GM21390 (cell line): ENCODE data around the gene PBX2.

Experiments
- ATAC-seq: cut with Tn5 transposase; IDR thresholded peaks from one replicate; pipeline ENCODE4 v1.9.1; 2021; ENCODE audit not compliant: unreplicated experiment

Gene PBX2

DNA sequence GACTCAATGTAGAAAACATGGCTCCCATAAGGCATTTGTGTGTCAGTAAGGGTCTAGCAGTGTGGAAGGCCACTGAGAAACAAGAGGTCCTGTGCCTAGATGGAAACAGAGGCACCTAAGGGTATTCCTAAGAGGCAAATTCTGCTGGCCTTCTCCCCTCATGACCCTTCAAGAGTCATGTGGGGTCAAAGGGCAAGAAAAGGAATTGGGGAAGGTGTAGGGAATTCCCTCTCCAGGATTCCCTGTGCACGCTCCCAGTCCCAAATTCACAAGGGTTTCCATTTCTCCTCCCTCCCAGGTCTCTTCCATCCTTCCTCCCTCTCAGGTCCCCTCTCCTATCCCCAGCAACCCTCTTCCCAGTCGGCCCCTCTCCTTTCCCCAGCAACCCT lies 14.7 kb downstream of the PBX2 start:
- ATAC-seq: no peak

DNA sequence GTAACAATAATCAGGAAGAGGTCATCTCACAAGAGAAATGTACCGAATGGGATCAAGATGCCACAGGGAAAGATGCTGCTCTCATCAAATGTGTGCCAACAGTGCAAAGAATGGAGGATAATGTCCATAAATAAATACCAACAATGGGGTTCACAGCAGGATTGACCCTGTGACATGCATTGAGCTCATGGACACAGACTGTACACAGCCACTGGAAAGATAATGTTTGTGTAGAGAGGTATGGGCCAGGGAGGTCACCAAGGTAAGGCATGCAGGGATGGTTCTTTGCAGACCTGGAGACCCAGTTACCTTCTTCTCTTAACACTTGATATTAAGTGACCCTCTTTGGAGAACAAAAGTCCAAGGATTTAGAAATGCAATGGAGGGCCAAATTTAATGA lies 15.6 kb downstream of the PBX2 start:
- no peak for ATAC-seq

DNA sequence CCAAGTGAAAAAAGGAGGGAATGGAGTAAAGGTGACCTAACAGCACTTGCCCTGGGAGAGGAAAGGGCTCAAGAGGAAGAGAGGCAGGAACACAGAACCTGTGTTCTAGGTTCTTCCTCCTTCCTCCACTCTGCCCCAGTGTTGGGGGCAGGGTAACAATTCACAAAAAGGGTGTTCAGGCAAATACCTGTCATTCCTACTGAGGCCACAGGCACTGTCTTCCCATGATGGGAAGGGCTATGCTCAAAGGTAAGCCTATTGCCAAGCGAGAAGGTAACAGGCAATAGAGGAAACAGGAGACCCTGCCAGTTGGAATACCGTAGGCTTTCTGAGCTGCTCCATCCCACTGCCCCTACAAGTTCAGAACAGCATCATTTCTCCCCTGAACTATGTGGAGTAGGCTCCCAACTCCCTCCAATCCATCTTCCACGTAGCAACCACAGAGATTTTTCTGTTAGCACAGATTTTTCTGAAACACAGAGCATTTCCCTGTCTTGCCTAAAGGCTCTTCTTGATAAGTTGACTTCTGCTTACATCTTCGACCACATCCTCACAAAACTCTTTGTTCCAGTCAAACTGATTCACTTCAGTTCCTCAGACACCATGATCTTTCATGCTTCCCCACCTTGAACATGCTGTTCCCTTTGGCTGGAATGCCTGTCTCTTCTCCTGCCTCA lies 16.8 kb downstream of the PBX2 start:
- no peak for ATAC-seq

DNA sequence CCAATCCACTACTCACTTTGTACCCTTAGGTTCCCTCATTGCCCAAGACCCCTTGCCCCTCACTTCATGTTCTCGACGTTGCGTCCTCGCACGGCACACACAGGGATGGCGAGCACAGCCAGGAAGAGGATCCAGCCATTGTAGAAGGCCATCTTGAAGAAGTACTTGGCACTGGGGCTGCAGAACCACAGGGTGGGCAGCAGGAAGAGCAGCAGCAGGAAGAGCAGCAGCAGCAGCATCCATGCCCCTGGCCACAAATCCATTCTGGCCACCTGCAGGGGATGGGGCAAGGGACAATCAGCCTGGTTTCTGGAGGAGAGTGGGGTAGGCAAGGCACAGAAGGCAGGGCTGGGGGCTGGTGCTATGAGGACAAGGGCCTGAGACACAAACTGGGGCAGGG lies 18.8 kb downstream of the PBX2 start:
- ATAC-seq: no peak

DNA sequence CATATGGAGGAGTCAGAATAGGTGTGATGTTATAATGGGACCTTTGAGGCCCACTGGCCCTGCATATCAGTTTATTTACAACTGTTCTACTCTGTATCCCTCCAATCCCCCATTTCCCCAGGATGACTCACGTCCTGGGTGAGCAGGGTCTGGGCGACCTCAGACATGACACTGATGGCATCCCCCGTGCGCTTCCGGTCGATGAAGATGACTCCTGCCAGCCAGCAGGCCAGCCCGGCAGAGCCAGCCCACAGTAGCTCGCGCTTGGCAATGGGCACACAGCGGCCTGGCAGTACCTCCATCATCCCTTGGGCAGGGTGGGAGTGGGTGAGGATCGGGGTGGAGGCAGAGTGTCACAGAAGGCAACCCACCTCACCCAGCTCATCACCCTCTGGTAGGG lies 19.7 kb downstream of the PBX2 start:
- no peak for ATAC-seq

DNA sequence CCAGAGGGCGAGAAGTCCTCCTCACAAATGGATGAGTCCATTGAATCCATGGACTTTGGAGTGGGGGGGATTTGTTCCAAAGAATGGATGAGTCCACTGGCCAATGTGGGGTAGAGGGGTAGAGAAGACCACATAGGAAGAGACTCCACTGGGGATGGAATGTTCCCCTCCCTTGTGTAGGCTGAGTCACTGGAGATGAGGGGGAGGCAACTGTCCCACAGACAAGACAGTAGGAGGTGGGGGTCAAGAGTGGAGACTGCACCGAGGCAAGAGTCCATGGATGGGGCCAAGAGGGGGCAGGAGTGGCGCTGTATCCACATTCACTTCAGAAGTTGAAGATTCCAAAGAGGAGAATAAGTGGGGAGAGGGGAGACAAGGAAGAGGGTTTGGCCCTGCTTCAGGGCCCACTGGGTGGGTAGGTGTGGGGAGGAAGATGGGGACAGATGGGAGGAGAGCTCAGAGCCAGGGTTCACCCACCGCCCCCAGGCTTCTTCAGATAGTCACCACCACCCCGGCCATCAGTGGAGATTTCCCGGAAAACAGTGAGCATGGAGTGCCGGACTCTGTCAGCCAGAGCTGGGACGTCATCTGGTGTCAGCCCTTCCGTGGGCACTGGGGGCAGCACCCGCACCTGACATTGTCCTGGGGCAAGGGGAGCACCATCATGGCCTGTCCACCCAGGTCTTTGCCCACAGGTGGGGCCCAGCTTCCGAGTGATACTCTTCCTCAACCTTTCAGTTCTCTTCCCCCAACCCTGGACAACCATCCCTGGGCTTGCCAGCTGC lies 21.0 kb downstream of the PBX2 start:
- no peak for ATAC-seq

DNA sequence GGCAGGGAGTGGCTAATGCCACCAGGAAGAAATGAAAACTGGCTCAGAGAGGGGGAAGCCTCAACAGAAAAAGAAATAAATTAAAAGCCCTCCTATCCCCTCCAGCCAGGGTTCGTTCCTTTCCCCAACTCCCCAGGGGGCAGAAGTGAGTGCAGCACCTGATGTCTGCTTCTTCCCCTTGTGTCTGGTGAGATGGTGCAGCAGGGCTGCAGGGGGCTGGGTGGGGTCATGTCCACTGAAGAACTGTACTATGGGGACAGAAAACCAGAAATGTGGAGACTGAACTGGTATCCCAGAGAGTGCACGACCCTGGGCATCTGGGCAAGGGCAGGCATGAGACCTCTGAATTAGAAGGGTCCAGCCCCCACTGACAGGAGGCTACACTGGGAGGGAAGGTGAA lies 21.7 kb downstream of the PBX2 start:
- no peak for ATAC-seq

DNA sequence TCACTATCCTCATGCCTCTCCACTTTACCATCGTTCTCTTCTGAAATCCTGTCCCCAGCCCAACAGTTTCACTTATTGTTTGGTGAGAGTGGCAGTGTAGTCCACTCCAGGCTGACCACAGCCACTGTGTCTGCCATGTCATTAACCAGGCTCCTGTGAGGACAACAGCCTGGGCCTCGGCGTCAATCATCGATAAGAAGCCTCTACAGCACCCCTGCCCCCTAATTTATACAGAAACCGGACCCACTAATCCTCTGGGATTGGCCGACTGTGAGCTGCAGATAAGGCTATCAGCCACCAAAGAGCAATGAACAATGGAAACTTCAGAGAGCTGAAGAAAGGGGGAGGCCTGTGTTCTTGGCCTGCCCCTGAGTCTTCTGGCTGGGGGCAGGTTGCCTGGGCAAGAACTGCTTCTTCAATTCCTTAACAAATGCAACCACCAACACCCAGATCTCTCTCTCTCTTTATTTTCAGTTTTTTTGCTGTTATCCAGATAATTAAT lies 22.2 kb downstream of the PBX2 start:
- no peak for ATAC-seq

DNA sequence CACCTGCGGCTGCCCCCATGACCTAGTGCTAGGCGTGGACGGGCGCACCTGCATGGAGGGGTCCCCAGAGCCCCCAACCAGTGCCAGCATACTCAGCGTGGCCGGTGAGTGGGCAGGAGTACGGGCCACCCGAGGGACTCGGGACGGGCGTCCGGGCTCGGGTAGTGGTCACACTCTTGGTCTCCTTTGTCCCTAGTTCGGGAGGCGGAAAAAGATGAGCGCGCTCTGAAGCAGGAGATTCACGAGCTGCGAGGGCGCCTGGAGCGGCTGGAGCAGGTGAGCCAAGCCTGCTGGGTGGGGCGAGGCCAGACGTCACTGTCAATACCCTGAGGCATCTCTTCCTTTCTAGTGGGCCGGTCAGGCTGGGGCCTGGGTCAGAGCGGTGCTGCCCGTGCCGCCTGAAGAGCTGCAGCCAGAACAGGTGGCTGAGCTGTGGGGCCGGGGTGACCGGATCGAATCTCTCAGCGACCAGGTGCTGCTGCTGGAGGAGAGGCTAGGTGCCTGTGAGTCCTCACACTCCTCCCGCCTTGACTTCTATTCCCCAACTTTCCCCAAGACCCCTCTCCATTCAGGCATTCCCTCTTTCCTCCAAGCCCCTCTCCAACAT lies 22.7 kb downstream of the PBX2 start:
- ATAC-seq: no peak

DNA sequence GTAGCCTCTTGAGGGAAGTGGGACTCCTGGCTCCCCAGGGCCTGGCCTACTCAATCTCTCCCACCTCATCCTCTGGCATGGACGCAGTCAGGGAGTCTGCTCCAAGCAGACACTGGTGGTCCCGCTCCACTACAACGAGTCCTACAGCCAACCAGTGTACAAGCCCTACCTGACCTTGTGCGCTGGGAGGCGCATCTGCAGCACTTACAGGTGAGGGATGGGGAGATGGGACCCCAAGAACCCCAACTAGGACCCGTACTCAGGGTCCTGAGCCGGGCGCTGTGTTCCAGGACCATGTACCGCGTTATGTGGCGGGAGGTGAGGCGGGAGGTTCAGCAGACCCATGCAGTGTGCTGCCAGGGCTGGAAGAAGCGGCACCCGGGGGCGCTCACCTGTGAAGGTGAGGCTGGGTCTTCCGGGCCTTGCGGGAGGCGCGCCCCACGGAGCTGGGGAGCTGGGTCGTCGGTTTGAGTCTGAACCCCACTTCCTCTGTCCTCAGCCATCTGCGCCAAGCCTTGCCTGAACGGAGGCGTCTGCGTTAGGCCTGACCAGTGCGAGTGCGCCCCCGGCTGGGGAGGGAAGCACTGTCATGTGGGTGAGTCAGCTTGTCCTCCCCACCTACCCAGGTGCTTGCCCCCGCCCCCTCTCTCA lies 23.5 kb downstream of the PBX2 start:
- no peak for ATAC-seq

DNA sequence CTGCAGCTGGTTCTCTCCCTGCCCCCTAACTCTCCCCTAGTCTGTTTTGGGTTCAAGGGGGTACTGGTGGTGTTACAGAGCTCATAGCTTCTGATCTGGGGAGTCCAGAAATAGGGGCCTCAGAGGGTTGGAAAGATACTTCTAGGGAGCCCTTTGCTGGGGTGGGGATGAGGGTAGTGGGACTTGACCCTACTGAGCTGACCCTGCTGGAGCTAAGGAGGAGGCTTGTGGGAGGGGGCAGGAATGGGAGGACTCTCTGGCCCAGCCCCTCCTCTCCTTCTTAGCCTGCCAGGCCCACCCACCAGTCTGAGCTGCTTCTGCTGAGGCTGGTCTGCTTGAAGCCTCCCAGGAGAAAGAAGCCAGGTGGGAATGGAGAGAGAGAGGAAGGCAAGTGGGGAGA lies 25.7 kb downstream of the PBX2 start, which contains the start of gene EGFL8:
Gene EGFL8 (plus strand): TSS at position 301 of the 400 bp plus-strand sequence. CDS start 1,571 bp downstream, outside the sequence.
- no peak for ATAC-seq

DNA sequence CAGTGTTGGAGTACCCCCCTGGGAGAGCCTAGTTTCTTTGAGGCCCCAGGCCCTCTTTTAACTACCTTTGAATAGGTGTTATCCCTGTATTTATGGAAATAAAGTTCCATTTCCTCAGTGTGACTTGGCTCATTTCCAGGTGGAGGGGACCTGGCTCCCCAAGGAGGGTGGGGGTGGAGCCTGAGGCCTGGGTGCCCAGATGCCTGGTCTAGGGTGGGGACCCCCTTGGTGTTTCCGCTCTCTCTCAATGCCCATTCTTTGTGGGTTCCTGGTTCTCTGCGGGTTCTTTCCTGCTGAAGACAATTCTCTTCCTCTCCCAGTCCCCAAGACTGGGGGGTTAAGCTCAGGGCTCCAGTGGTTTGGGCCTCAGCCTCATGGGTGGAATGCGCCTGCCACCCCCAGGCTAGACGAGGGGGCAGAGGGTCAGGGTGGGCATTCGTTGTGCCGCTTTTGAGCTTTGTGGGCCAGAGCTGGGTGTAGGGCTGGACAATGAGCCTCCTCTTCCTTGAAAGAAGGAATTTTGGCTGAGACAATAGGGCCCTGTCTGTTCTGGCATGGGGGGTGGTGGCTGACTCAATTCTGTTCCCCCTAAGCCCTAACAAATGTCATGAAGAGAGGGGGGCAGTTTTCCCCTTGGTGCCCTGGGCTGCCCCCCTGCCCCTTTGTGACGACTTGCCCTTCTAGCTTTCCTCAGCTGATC lies 26.3 kb downstream of the PBX2 start:
- ATAC-seq: no peak

DNA sequence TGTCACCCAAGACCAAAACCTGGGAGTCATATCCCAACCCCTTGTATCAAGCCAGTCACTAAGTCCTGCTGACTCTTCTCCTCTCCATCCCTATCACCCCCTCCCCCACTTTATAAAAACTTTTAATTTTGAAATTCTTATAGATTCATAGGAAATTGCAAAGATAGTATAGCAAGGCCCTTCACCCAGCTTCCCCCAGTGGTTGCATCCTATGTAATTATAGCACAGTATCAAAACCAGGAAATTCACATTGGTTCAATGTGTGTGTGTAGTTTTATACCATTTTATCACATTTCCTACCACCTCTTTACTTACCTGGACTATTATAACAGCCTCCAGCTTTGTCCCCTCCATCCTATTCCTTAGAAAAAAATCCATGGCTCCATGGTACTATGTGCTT lies 31.9 kb downstream of the PBX2 start:
- ATAC-seq: no peak

DNA sequence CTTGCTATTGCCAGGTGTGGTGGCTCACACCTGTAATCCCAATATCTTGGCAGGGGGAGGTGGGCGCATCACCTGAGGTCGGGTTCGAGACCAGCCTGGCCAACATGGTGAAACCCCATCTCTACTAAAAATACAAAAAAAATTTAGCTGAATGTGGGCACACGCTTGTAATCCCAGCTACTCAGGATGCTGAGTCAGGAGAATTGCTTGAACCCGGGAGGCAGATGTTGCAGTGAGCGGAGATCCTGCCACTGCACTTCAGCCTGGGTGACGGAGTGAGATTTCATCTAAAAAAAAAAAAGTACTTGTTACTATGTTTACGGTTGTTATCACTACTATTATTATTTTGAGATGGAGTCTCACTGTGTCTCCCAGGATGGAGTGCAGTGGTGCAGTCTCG lies 33.1 kb downstream of the PBX2 start:
- no peak for ATAC-seq

DNA sequence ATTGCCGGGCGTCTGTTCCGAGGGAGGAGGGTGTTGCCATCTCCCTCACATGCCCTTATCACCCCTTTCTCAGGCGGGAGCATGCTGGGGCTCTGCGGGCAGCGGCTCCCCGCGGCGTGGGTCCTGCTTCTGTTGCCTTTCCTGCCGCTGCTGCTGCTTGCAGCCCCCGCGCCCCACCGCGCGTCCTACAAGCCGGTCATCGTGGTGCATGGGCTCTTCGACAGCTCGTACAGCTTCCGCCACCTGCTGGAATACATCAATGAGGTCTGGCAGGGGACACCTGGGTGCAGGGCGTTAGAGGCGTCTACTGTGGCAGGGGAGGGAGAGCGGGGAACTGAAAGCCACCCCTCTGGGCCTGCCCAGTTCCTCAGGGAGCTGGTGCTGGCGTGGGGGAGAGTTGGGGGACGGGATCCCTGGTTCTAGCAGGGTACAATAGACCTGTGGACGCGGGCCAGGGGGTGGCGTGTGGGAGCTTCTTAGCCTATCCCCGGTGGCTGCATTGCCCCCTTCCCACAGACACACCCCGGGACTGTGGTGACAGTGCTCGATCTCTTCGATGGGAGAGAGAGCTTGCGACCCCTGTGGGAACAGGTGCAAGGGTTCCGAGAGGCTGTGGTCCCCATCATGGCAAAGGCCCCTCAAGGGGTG lies 35.4 kb downstream of the PBX2 start:
- ATAC-seq: peak; percentile 57

DNA sequence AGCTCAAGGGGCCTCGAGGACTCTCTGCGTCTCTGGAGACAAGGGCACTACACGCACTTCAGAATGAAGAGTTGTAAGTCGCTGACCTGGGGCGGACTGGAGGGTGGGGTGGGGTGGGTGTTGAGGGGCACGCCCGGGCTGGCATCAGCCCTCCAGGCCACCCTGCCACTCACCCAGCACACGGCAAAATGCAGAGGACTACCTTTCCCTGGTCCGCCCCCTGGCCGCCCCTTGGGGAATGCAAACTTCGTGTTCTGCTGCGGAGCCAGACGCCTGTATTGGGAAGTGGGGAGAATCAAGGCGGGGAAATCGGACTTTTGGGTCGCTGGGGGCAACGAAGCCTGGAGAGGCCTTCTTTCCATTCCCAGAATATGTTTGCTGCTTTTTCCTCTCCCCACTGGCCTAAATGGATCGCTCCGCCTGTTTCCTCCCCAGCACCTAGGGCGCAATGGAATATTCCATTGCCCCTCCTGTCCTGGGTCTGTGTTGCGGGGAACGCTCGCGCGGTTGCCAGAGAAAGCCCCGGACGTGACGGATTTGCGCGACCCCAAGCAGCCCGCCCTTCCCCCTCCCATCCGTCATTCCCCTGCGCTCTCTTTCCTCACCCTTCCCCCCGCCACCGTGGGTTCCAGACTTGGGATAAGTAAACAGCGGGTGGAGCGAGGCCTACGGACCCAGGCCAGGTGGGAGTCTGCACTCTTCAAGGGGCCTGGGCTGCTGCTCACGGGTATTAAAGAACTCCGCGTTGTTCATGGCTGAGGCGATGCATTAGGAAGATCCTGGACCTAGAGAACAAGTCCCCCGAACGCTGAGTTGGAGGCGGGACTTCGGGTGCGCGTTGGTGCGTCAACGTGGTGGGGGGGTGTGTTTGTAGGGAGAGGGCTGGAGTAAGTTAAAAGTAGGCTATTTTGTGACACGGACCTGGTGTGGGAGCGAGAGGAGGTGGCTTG lies 36.2 kb downstream of the PBX2 start, which contains the start of gene PPT2:
Gene PPT2 (plus strand): TSS at position 578 of the 950 bp plus-strand sequence. CDS start 454 bp downstream, outside the sequence.
- ATAC-seq: peak; percentile 36

DNA sequence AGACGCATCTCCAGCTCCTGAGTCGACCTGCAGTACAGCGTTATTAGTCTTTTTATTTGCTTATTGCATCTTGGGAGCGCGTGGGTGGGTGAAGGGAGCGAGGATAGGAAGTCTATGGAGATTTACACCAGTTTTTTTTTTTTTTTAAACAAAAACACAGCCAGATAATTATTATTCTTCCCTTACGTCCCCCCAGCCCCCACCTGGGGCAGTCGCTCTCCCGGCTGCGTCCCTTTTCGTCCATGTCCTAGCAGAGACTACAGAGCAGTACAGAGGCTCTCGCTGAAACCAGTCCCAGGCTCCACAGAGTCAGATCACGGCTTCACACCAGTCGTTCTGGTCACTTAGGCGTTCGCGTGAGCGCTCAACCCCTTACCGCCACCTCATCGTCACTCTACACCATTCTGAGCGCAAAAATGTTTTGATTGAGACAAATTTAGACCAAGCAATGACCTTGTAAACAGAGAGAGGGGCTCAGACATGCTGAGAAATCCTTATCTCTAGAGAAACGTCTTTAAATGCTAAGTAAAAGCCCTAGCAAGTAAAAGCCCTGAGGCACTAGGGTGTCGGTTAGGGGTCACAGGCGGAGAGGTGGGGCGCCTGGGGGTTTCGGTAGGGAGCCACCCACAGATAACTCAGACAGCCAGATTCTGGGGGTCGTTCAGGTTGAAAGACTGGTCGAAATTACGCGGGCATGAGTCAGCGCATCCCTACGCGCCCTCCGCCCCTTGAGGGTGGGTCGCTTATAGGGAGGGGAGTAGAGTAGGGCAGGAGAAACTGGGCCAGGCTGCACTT lies 37.0 kb downstream of the PBX2 start:
- no peak for ATAC-seq
